Measurements from ENCODE around the gene THSD4.

The THSD4 gene

GRCh38 chr15:71225851-71226250, 110.6 kb downstream of the THSD4 start:
- H3K9me3 ChIP-seq (ENCODE audit: insufficient read depth, low read length): no peaks in the 10 kb centered on the region
- no peak overlapping the region for H3K27ac ChIP-seq (ENCODE audit: low read length)
- TF ChIP-seq EZH2phosphoT487 (IDR thresholded peaks at IDR 0.05; ENCODE audit: low read depth): no peak
- TF ChIP-seq CTCF (IDR thresholded peaks at IDR 0.05; ENCODE audit: low read depth, low read length): no peak
- no peak overlapping the region for H2AFZ ChIP-seq (ENCODE audit: low read depth, low read length)
- H3K4me2 ChIP-seq (ENCODE audit: low read length): no peak overlapping the region
- no peak overlapping the region for H3K9ac ChIP-seq (ENCODE audit: low read length)
- no peaks in the 10 kb centered on the region for H3K79me2 ChIP-seq (ENCODE audit: low read length)
- no peaks in the 10 kb centered on the region for H3K36me3 ChIP-seq (replicated peaks; ENCODE audit: low read depth, low read length)
- H3K27me3 ChIP-seq (ENCODE audit: low read depth, low read length): peaks cover 41% of the 10 kb centered on the region
- no peaks in the 10 kb centered on the region for H4K20me1 ChIP-seq (ENCODE audit: insufficient read depth, low read length)
- peaks cover 5% of the 10 kb centered on the region; the same call in 1 of the 2 replicates for H3K4me1 ChIP-seq (ENCODE audit: low read length)
- H3K4me3 ChIP-seq (ENCODE audit: low read length): no peak overlapping the region

- no peak overlapping the region for H3K27ac ChIP-seq (ENCODE audit: low read length)
- TF ChIP-seq CTCF (IDR thresholded peaks at IDR 0.05; ENCODE audit: low read depth, low read length) (no peak), EZH2phosphoT487 (IDR thresholded peaks at IDR 0.05; ENCODE audit: low read depth) (no peak)
- no peaks in the 10 kb centered on the region for H3K36me3 ChIP-seq (replicated peaks; ENCODE audit: low read depth, low read length)
Observed at GRCh38 chr15:71226536-71227455, 111.5 kb downstream of the THSD4 start.

GRCh38 chr15:71228403-71228802, 113.1 kb downstream of the THSD4 start:
- H3K4me3 ChIP-seq (ENCODE audit: low read length): no peak overlapping the region
- H3K27me3 ChIP-seq (ENCODE audit: low read depth, low read length): peaks cover 44% of the 10 kb centered on the region
- no peaks in the 10 kb centered on the region for H3K36me3 ChIP-seq (replicated peaks; ENCODE audit: low read depth, low read length)
- no peak overlapping the region for H3K4me2 ChIP-seq (ENCODE audit: low read length)
- H3K4me1 ChIP-seq (ENCODE audit: low read length): no peaks in the 10 kb centered on the region
- TF ChIP-seq CTCF (IDR thresholded peaks at IDR 0.05; ENCODE audit: low read depth, low read length) (no peak), EZH2phosphoT487 (IDR thresholded peaks at IDR 0.05; ENCODE audit: low read depth) (no peak)
- H4K20me1 ChIP-seq (ENCODE audit: insufficient read depth, low read length): no peaks in the 10 kb centered on the region
- H3K79me2 ChIP-seq (ENCODE audit: low read length): no peaks in the 10 kb centered on the region
- H3K27ac ChIP-seq (ENCODE audit: low read length): no peak overlapping the region
- H3K9me3 ChIP-seq (ENCODE audit: insufficient read depth, low read length): no peaks in the 10 kb centered on the region
- no peak overlapping the region for H3K9ac ChIP-seq (ENCODE audit: low read length)
- no peak overlapping the region for H2AFZ ChIP-seq (ENCODE audit: low read depth, low read length)

More at GRCh38 chr15:71226536-71227455, 111.5 kb downstream of the THSD4 start:
- H3K27me3 ChIP-seq (ENCODE audit: low read depth, low read length): peaks cover 46% of the 10 kb centered on the region
- no peaks in the 10 kb centered on the region for H3K4me1 ChIP-seq (ENCODE audit: low read length)
- no peaks in the 10 kb centered on the region for H3K9me3 ChIP-seq (ENCODE audit: insufficient read depth, low read length)
- no peak overlapping the region for H3K4me2 ChIP-seq (ENCODE audit: low read length)
- H3K79me2 ChIP-seq (ENCODE audit: low read length): no peaks in the 10 kb centered on the region
- H3K9ac ChIP-seq (ENCODE audit: low read length): no peak overlapping the region
- H3K4me3 ChIP-seq (ENCODE audit: low read length): no peak overlapping the region
- H2AFZ ChIP-seq (ENCODE audit: low read depth, low read length): no peak overlapping the region
- H4K20me1 ChIP-seq (ENCODE audit: insufficient read depth, low read length): no peaks in the 10 kb centered on the region

DNA sequence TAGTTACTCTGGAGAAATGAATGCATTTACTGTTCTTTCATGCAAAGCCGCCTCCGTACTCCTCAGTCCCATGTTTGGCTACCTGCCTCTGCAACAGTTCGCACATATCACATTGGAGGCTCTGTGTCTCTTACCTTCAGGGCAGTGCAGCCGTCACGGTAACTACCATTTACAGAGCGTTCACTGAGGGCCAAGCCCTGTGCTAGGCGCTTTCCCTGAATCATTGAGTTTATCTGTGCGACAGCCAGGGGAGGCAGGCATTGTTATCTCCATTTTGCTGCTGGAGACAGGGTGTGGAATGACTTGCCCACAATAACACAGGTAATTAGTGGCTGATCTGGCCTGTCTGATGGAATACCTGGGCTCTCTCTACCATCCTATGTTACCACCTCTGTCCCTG, 115.0 kb downstream of the THSD4 start:
- Histone ChIP-seq H3K9me3 (ENCODE audit: insufficient read depth, low read length) (no peaks in the 10 kb centered on the region), H4K20me1 (ENCODE audit: insufficient read depth, low read length) (no peaks in the 10 kb centered on the region), H3K4me1 (ENCODE audit: low read length) (no peaks in the 10 kb centered on the region), H3K36me3 (replicated peaks; ENCODE audit: low read depth, low read length) (no peaks in the 10 kb centered on the region), H3K4me2 (ENCODE audit: low read length) (no peak overlapping the region), H3K27ac (ENCODE audit: low read length) (no peak overlapping the region), H2AFZ (ENCODE audit: low read depth, low read length) (no peak overlapping the region), H3K79me2 (ENCODE audit: low read length) (no peaks in the 10 kb centered on the region), H3K9ac (ENCODE audit: low read length) (no peak overlapping the region), H3K27me3 (ENCODE audit: low read depth, low read length) (peaks cover 41% of the 10 kb centered on the region), H3K4me3 (ENCODE audit: low read length) (no peak overlapping the region)
- TF ChIP-seq CTCF (IDR thresholded peaks at IDR 0.05; ENCODE audit: low read depth, low read length) (no peak), EZH2phosphoT487 (IDR thresholded peaks at IDR 0.05; ENCODE audit: low read depth) (no peak)

Measured in OCI-LY3 (cell line).